ENCODE measurements around the gene GPS1.

DNA sequence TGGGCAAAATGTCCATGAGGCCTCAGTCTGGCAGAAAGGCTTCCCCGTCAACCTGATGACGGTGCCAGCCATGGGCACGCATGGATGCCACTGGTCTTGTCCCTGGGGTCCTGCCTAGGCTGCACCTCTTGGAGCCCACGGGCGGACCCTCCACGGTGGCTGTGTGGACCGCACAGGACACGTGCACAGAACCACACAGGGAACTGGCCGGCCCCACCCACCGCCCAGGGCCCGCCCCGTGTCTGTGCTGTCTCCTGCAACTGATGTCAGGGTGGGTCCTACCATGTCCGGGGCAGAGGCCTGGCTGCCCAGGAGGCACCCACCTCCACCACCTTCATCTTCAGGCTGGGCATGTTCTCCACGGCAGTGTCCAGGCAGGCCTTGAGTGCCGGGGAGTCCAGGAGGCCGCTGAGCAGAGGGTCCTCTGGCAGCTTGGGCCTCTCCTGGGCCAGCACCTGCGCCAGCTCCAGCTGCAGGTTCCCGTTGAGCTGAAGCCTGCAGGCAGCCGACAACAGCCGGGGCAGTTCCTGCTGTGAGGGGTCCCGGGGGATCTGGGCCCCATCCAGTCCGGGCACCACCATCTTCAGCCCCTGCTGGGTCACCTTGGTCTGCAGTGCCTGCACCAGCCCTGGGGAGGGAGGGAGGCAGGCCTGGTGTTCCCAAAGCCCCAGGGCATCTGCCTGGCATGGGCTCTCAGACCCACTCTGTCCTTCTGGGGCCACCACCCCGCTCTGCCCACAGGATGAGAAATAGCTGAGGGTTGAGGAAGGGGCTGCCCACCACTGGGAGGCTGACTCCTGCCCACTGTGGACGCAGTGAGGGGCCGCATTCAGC is 34.5 kb downstream of the GPS1 start:
- TF ChIP-seq, protein P1, sequence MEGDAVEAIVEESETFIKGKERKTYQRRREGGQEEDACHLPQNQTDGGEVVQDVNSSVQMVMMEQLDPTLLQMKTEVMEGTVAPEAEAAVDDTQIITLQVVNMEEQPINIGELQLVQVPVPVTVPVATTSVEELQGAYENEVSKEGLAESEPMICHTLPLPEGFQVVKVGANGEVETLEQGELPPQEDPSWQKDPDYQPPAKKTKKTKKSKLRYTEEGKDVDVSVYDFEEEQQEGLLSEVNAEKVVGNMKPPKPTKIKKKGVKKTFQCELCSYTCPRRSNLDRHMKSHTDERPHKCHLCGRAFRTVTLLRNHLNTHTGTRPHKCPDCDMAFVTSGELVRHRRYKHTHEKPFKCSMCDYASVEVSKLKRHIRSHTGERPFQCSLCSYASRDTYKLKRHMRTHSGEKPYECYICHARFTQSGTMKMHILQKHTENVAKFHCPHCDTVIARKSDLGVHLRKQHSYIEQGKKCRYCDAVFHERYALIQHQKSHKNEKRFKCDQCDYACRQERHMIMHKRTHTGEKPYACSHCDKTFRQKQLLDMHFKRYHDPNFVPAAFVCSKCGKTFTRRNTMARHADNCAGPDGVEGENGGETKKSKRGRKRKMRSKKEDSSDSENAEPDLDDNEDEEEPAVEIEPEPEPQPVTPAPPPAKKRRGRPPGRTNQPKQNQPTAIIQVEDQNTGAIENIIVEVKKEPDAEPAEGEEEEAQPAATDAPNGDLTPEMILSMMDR (IDR thresholded peaks at IDR 0.05) = no peak
- TF ChIP-seq POLR2AphosphoS5 (IDR thresholded peaks at IDR 0.05) (no peak), POLR2A (IDR thresholded peaks at IDR 0.05) (no peak)
